ENCODE data around the gene TSPAN18. TPM values are rescaled to one million over a fixed set of nuclear protein-coding genes. Genes with fewer than 3 reads are reported as not detected.
A peak's percentile ranks its signal among the peaks of the same experiment; 100 is the strongest.

TSPAN18 gene
- total RNA-seq, 1 donor from 2014 or later, result 46.4 TPM

DNA sequence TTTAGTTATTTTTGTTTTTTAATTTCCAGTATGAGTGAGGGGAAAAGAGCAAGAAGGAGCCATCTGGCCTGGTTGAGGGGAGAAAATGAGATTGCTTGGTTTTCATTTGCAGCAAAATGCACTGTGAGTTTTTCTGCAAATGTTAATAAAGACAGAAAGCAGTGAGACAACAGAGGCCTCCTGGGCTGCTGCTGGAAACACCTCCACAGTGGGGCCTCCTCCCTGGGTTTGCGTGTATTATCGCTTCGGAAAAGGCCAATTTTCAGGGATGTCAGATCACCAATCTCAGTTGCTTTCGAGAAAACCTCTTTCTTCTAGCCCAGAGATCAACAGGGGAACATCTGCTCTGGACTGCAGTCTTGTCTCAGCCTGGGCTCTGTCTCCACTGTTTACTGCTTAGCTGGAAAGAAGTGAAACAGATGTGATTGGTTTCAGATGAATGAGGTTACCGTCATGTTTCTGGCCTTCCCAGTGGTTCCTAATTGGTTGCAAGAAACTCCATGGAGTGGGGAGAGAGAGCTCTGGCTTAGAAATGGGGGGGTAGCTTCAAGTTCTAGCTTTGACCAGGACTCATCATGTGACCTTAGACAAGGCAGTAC, 17.3 kb downstream of the TSPAN18 start:
- peaks cover 5% of the 10 kb centered on the region for H3K4me1 ChIP-seq

DNA sequence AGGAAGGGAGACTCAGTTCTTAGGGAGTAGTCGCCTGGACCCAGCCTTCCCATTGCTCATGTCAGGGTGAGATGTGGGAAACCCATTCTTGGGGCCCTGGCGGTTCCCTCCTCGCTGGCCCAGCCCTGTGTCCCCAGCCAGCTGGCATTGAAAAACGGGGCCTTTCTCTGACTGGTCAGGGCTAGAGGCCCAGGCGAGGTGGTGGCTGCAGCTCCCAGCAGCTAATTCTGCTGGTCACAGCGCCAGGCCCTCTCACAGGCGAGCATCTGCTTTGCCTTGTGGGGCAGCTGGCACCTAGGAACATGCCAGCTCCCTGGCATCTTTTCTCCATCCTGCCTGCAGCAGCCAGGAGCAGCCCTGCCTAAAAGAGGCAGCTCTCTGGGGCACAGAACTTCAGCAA, 20.1 kb downstream of the TSPAN18 start:
- TF ChIP-seq, protein P1, sequence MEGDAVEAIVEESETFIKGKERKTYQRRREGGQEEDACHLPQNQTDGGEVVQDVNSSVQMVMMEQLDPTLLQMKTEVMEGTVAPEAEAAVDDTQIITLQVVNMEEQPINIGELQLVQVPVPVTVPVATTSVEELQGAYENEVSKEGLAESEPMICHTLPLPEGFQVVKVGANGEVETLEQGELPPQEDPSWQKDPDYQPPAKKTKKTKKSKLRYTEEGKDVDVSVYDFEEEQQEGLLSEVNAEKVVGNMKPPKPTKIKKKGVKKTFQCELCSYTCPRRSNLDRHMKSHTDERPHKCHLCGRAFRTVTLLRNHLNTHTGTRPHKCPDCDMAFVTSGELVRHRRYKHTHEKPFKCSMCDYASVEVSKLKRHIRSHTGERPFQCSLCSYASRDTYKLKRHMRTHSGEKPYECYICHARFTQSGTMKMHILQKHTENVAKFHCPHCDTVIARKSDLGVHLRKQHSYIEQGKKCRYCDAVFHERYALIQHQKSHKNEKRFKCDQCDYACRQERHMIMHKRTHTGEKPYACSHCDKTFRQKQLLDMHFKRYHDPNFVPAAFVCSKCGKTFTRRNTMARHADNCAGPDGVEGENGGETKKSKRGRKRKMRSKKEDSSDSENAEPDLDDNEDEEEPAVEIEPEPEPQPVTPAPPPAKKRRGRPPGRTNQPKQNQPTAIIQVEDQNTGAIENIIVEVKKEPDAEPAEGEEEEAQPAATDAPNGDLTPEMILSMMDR (IDR thresholded peaks at IDR 0.05), result no peak
- H3K27ac ChIP-seq, result no peak overlapping the region
- no peaks in the 10 kb centered on the region for H3K9me3 ChIP-seq
- H3K27me3 ChIP-seq, result no peaks in the 10 kb centered on the region
- H3K4me1 ChIP-seq, result peaks cover 5% of the 10 kb centered on the region
- no peak for DNase-seq
- intact Hi-C loops (cut with DNase I), result no loop called here
- ATAC-seq, result no peak
- H3K4me3 ChIP-seq, result no peak overlapping the region
- no peaks in the 10 kb centered on the region for H3K36me3 ChIP-seq

More for the DNA sequence above, 17.3 kb downstream of the TSPAN18 start:
- DNase-seq (peak; percentile 0), ATAC-seq (no peak)
- Histone ChIP-seq H3K36me3 (no peaks in the 10 kb centered on the region), H3K27ac (no peak overlapping the region), H3K27me3 (no peaks in the 10 kb centered on the region), H3K9me3 (no peaks in the 10 kb centered on the region), H3K4me3 (no peak overlapping the region)
- TF ChIP-seq, protein P1 (IDR thresholded peaks at IDR 0.05), result no peak
- intact Hi-C loops (cut with DNase I), result no loop called here

DNA sequence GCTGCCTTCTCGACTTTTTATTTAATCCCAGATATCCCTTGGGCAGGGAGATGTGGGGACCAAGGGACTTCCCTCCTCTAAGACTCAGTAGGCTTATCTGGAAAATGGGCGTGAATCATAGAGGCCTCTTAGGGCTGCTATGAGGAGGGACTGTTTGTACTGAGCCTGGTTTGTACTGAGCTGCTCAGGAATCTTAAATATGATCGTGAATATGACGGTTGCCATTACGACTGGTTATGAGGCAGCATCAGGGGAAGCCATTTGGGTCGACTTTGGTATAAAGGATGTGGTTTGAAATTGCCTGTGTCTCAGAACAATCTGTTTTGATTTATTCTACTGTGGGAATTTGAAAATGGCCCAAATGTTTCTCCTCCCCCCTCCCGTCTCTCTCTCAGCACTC, 20.6 kb downstream of the TSPAN18 start:
- H3K27me3 ChIP-seq, result no peaks in the 10 kb centered on the region
- H3K27ac ChIP-seq, result no peak overlapping the region
- H3K9me3 ChIP-seq, result no peaks in the 10 kb centered on the region
- H3K4me3 ChIP-seq, result no peak overlapping the region
- peaks cover 5% of the 10 kb centered on the region for H3K4me1 ChIP-seq
- intact Hi-C loops (cut with DNase I), result no loop called here
- no peaks in the 10 kb centered on the region for H3K36me3 ChIP-seq
- DNase-seq, result no peak
- ATAC-seq, result no peak
- TF ChIP-seq, protein P1 (IDR thresholded peaks at IDR 0.05), result no peak

DNA sequence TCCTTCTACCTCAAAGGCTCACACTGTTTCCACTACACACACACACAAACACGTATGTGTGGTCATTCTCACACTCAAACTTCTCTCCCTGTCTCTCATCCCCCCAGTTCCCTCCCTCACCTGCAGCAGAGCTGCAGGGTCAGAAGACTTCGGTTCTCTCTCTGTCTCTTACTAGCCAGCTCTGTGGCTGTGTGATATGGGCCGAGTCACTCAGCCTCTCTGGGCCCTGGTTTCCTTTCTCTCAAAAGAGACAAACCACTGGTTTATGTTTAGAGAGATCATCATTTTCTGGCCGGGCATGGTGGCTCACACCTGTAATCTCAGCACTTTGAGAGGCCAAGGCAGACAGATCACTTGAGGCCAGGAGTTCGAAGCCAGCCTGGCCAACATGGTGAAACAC, 21.1 kb downstream of the TSPAN18 start:
- no peaks in the 10 kb centered on the region for H3K36me3 ChIP-seq
- ATAC-seq (no peak), DNase-seq (no peak)
- H3K4me1 ChIP-seq, result peaks cover 5% of the 10 kb centered on the region
- H3K27ac ChIP-seq, result no peak overlapping the region
- TF ChIP-seq, protein P1 (IDR thresholded peaks at IDR 0.05), result no peak
- no peaks in the 10 kb centered on the region for H3K9me3 ChIP-seq
- no peak overlapping the region for H3K4me3 ChIP-seq
- H3K27me3 ChIP-seq, result no peaks in the 10 kb centered on the region
- intact Hi-C loops (cut with DNase I), result no loop called here

DNA sequence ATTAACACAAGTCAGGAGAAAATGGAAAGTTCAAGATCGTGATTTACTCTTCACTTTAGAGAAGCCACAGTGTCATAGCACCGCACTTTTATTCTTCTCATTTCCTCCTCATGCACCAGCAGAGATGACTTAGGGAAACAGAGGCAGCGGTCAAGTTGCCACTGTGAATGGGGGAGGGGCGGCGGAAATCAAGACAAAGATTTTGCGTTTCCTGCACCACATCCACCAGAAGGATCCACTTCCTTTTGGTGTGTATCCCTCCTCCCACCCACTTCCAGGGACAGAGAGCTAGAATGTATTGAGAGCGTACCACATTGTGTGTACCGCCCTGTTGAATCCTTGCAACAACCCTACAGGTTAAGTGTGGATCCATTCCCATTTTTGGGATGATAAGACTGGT, 21.8 kb downstream of the TSPAN18 start:
- TF ChIP-seq, protein P1 (IDR thresholded peaks at IDR 0.05), result no peak
- DNase-seq, result no peak
- no peaks in the 10 kb centered on the region for H3K36me3 ChIP-seq
- no peaks in the 10 kb centered on the region for H3K27me3 ChIP-seq
- intact Hi-C loops (cut with DNase I), result no loop called here
- no peak overlapping the region for H3K27ac ChIP-seq
- ATAC-seq, result no peak
- peaks cover 5% of the 10 kb centered on the region for H3K4me1 ChIP-seq
- no peaks in the 10 kb centered on the region for H3K9me3 ChIP-seq
- H3K4me3 ChIP-seq, result no peak overlapping the region

DNA sequence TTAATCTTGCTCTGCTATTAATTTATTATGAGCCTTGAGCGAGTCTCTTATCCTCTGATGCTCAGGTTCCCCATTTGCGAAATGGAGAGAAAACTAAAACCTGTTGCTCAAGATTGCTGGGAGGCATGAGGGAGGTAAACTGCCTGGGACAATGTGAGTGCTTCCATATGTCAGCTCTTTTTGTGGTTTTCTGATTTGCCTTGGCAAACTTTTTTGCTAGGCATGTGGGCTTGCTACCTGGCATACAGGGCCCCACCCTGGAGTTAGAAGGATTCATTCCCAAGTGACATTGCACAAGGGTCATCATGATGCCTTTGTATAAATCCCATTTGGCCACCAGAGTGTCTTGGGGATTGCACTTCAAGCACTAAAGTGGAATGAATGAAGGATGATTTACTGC, 22.4 kb downstream of the TSPAN18 start:
- Histone ChIP-seq H3K27me3 (no peaks in the 10 kb centered on the region), H3K4me1 (peaks cover 4% of the 10 kb centered on the region), H3K27ac (no peak overlapping the region), H3K36me3 (no peaks in the 10 kb centered on the region), H3K9me3 (no peaks in the 10 kb centered on the region), H3K4me3 (no peak overlapping the region)
- DNase-seq (no peak), ATAC-seq (no peak)
- intact Hi-C loops (cut with DNase I), result no loop called here
- TF ChIP-seq, protein P1 (IDR thresholded peaks at IDR 0.05), result no peak
